CD4-positive, alpha-beta T cell treated with Interleukin-4 for 1 hour (primary cell): ENCODE results near the gene CACNA1B.
A peak's percentile ranks its signal among the peaks of the same experiment; 100 is the strongest.

Experiments
- DNase-seq, 2 donors: peaks; one replicate each; pipeline ENCODE4 v3.0.0-alpha.2; 2020 to 2022

The CACNA1B gene

DNA sequence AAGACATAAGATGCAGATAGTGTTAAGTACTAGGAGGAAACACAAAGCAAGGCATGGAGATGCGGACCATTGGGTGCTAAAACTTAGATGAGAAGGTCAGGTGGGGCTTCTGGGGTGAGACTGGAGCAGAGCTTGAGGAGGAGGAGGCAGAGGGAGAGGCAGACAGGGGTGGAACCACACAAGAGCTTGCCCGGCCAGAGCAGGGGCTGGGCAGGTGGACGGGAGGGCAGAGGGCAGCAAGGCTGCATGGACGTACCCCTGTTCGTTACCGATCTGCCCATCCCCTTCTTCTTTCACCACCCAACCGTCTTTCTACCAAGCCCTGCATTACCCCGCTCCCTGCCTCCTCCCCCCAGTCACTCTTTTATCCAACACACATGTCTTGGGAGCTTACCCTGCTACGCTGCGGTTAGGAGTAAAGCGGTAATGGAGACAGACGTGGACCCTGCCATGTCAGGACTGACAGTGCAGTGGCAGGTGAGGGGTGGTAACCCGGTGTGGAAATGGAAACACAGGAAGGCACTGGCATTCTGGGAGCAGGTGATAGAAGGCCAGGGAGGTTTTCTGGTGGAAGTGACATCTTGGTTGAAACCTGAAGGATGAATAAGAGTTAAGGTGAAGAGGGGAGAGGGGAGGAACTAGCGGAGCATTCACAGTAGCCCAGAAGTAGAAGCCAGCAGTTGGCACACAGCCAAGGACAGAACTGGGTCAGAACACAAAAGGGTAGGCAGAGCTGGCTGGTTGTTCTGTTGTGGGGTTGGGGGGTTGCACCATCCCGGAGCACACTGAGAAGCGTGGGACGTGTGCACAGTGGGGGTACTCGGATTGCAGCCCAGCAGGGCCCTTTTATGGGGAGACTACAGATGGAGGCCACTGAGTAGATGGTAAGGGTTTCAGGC is 167.2 kb downstream of the CACNA1B start:
- DNase-seq, result peak in 1 of 2 donors; percentile 6

DNA sequence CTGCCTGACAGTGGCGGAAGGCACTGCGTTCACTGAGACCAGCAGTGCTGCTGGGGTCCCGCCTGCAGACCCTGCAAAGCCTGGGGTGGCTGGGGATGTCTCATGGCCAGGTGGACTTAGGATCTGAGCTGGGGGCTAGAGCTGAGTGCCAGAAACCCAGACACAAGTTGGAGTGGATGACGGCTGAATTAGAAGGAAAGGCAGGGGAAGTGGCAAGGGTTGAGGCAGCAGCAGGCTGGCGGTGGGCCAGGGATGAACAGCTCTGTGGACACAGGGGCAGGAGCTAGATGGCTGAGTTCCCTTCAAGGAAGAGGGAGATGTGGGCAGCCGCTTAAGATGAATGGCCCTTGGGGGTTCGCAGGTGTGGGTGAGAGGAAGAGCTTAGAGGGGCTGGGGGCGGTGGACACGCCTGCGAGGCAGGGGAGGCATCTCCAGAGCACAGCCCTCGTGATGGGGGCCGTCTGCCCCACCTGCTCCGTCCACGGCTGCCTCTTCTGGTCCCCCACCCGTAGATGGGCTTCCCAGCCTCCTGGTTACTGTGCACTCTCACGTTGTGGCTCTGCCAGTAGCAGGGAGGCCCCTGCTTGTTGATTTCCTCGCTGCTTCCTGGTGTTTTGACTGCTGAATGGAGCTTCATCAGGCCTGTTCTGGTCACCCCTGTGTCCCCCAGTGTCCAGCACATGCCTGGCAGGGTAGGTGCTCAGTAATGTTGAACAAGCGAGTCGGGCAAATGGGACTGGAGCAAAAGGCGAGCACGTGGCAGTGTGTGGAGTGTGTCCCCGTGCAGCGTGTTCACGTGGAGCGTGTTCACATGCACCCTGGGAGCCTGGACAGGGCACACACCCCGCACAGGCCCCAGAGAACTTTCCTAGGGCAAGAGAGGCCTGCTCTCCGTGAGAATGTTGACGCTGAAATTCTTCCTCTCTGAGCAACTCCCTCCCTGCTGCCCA is 168.2 kb downstream of the CACNA1B start:
- DNase-seq, result peak in 1 of 2 donors; percentile 7

- DNase-seq, result peak in 1 of 2 donors; percentile 5
Measured at GRCh38 chr9:138046641-138047301, 169.2 kb downstream of the CACNA1B start.

- DNase-seq, result no peak
Measured at GRCh38 chr9:138047469-138048040, 170.0 kb downstream of the CACNA1B start.

- DNase-seq, result peak in 1 of 2 donors; percentile 2
Measured at GRCh38 chr9:138048184-138048583, 170.6 kb downstream of the CACNA1B start.

GRCh38 chr9:138049085-138049778 is 171.7 kb downstream of the CACNA1B start:
- DNase-seq, result peak in 1 of 2 donors; percentile 10

DNA sequence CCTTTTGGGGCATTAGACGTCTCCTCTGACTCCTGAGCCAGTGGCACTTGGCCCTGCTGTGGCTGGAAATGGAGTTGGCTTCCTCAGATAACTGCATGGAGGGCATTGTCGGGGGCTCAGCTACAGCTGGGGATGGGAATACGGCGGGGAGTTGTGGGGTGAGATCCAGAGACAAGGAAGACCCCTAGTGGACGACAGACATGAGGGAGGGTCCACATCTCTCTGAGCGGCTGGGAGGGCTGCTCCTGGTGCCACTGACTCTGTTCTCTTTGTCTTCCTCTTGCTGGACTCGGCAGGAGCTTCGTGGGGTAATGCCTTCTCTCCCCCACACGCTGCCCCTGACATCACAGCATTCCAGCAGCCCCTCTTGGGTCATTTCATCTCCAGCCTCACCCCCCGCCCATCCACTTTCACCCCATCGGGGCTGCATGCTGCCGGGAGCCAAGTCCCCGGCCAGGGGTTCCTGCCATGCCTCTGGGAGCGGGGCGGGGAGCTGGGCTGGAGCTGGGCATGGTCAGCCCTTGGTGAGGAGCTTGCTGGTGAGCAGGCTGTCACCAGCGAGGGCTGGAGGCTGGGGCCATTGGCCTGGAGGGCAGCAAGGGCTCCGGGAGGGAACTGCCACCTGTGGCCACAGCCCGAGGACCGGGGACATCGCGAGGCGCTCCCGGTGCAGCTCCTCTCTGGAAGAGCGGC is 172.3 kb downstream of the CACNA1B start:
- peak in 1 of 2 donors; percentile 7 for DNase-seq

- peak in 1 of 2 donors; percentile 1 for DNase-seq
Measured at GRCh38 chr9:138050472-138051330, 173.1 kb downstream of the CACNA1B start.

- peak in 1 of 2 donors; percentile 6 for DNase-seq
Measured at GRCh38 chr9:138051586-138052321, 174.2 kb downstream of the CACNA1B start.

- peak in 1 of 2 donors; percentile 9 for DNase-seq
Measured at GRCh38 chr9:138052322-138052615, 174.7 kb downstream of the CACNA1B start.

DNA sequence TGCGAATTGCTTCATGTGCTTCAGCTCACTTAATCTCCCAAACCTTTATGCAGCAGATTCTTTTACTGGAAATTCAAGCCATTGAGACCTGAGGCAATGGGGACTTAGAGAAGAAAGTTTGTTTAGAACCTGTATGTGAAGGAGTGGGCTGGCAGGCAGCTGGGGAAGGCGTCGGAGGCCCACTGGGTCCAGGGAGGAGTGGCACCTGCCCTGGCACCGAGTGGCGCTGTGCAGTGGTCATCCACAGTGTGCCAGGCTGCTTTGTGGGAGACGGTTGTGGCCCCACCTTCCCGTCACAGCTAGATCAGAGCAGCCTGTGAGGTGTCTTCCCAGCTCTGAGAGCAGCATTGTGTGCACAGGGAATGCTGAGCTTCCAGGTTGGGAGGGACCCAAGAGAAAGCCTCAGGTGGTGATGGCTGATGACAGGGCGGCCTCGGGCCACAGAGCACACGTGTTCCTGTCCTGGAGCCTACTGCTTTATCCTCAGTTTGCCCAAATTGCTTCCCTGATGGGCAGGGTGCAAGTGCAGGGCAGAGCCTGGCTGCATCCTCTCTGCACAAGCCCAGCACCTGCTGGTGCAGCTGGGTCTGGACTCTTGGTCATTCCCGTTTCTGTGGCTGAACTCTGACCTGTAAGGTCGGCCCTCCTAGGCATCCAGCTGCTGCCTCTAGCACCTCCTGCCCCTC is 175.2 kb downstream of the CACNA1B start:
- peak in 1 of 2 donors; percentile 7 for DNase-seq

GRCh38 chr9:138053321-138053868 is 175.8 kb downstream of the CACNA1B start:
- peak in 1 of 2 donors; percentile 9 for DNase-seq

DNA sequence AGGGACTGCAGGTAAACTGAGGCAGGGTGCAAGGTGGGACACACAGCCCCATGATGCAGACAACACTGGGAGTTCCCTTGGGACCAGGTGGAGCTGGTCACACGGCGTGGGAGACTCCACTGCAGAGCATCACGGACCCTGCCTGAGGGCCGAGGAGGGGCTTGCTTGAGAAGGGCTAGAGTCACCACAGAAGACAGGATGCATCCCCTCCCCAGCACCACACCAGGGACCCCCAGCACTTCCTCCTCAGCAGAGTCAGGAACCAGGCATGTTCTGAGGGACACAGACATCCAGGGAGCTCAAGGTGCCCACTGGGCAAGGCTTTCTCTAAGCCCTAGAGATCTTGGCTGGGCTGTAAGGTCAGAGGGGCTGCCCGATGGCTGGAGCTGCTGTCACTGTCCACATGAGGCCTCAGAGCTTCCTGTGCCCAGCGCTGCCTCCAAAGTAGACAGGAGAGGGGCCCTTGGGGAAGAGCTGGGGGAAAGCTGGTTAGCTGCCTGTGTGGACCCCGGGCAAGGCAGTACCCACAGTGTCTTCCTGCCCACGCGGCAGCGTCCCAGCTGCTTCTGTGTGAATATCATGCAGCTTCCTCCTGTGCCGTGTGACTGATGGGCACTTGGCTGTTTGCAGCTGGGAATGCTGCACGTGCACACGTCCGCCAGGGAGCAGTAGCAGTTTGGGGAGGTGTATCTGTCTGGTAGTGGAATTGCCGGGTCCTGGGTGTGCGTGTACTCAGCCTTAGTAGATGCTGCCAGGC is 176.6 kb downstream of the CACNA1B start:
- DNase-seq, result peak in 1 of 2 donors; percentile 6

- DNase-seq, result no peak
Measured at GRCh38 chr9:138057726-138058125, 180.1 kb downstream of the CACNA1B start.

DNA sequence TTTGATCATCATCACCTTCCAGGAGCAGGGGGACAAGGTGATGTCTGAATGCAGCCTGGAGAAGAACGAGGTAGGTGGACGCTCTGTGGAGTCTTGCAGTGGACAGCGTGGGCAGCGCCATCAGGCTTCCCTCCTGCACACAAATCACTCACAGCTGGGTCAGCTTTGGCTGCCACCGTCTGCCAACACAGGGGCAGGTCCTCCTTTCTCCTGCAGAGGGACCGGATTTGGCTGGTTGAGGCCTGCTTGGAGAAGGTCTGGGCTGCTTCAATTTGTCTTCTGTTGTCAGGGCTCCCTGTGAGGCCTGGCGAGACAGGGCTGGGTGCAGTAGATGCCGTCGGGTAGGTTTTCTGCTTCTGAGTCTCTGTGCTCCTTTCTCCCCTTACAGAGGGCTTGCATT is 180.6 kb downstream of the CACNA1B start:
- DNase-seq, result no peak

- no peak for DNase-seq
Measured at GRCh38 chr9:138059196-138059595, 181.6 kb downstream of the CACNA1B start.

- DNase-seq, result no peak
Measured at GRCh38 chr9:138060365-138060764, 182.8 kb downstream of the CACNA1B start.

DNA sequence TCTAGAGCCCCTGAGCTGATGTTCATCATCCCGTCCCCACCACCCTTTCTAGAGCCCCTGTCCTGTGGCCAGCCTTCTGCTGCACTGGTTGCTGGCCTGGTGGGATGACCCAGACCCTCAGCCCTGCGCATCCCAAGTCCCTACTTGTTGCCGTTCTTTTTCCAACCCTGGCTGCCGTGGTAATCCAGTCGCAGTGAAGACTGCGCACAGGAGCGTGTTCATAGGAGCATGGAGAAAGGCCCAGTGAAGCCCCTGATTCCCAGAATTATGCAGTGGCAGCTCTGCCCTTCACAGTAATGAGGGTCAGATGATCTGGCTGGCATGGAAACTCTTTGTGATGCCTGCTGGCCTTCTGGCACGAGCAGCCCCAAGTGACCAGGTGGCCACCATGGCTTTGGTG is 183.3 kb downstream of the CACNA1B start:
- no peak for DNase-seq
